NCI-H146 treated with DMSO at 0.1 percent for 48 hours (cell line): ENCODE results near the gene CHRDL2.

Experiments used
- DNase-seq: peaks from one replicate; lab custom pipeline; 2025; ENCODE audit not compliant: unreplicated experiment; lab: John Stamatoyannopoulos, UW

CHRDL2 gene

DNA sequence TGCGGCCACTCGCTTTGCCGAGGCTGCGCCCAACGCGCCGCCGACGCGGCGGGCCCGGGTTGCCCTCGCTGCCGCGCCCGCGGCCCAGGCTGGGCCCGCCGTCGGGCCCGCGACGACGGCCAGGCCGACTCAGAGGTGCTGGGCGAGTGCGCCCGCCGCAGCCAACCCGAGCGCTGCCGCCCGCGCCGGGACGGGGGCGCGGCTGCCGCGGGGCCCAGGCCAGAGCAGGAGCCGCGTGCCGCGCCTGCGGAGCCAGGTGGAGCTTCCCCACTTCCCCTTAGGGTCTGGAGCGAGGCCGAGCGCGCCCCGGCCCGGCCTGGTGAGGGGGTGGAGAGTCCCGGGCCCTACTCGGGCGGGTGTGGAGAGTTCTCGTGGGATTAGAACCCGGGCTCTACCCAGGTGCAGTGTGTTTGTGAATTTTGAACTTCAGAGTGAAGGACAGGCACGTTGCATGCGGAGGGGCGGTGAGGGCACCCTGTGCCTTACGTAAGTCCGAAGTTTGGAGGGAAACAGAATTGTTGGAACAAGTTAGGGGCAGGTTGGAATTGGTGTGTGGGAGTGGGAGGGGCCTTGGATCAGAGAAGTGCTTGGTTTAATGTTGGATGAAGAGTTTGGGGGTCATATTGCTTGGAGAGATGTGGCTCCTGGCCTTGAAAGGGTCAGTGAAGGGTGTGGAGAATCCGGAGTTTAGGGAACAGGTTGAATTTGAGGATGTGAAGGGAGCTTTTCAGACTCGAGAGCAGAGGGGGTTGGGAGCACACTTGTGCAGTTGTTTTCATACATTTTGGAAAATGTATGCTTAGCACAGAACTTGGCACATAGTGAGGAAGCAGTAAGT is 18.1 kb upstream of the CHRDL2 start:
- no peak for DNase-seq

GRCh38 chr11:74748211-74749126 is 17.2 kb upstream of the CHRDL2 start, which contains the start of gene RNF169:
TSS of gene RNF169 (plus strand) at chr11:74748849. CDS start at chr11:74748881, 32 bp downstream.
- peak; percentile 96 for DNase-seq

DNA sequence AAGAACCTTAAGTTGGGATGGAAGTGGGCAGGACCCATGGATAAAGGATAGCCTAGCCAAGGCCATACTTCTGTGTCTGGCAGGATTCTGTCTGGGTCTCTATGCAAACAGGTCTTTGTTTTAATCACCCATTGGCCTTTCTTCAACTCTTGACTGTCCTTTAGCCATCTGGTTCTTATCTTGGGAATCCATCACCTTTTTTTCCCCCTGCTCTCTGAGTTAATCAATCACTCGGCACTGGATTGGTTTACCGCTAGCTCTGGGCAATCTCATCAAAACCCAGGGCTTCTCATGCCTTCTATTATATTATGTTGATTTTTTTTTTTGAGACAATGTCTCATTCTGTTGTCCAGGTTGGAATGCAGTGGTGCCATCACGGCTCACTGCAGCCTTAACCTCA is 15.6 kb upstream of the CHRDL2 start:
- DNase-seq = no peak

DNA sequence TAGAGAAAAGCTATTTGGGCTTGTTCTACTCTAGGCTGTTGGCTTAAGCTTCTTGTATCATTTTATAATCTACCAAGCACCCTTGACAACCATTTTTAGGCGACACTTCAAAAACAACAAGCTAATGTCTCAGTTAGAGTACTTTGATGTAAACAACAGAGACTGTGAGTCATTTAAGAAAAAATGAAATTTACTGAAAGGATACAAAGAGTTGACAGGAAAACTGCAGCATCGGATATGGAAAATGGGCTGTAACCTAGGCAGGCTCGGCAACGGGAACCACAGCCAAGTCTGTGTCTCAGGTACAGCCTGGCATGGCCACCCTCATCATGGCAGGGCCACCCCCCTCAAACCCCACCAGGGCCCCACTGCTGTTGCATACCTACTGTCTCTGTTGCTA is 13.1 kb upstream of the CHRDL2 start:
- no peak for DNase-seq

GRCh38 chr11:74743640-74744039 is 12.4 kb upstream of the CHRDL2 start:
- DNase-seq = no peak

DNA sequence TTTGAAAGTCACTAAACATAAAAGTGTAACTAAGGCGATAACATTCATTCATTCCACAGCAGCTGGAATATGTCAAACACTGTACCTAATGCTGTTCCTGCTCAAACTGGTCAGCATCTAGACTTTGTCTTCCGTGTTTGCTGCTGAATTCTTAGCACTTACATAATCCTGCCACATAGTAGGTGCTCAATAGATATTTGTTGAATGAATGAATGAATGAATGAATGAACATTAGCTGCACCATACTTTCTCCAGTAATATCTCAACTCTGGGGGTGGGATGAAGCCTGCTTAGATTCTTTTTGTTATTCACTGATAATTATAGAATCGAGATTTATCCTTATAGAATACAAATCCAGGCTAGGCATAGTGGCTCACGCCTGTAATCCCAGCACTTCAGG is 10.8 kb upstream of the CHRDL2 start:
- no peak for DNase-seq

GRCh38 chr11:74739546-74740270 is 8.5 kb upstream of the CHRDL2 start:
- DNase-seq = peak; percentile 55

GRCh38 chr11:74736031-74736430 is 4.8 kb upstream of the CHRDL2 start:
- DNase-seq = no peak

GRCh38 chr11:74735365-74735928 is 4.2 kb upstream of the CHRDL2 start:
- no peak for DNase-seq

GRCh38 chr11:74734559-74734925 is 3.3 kb upstream of the CHRDL2 start:
- DNase-seq = no peak

DNA sequence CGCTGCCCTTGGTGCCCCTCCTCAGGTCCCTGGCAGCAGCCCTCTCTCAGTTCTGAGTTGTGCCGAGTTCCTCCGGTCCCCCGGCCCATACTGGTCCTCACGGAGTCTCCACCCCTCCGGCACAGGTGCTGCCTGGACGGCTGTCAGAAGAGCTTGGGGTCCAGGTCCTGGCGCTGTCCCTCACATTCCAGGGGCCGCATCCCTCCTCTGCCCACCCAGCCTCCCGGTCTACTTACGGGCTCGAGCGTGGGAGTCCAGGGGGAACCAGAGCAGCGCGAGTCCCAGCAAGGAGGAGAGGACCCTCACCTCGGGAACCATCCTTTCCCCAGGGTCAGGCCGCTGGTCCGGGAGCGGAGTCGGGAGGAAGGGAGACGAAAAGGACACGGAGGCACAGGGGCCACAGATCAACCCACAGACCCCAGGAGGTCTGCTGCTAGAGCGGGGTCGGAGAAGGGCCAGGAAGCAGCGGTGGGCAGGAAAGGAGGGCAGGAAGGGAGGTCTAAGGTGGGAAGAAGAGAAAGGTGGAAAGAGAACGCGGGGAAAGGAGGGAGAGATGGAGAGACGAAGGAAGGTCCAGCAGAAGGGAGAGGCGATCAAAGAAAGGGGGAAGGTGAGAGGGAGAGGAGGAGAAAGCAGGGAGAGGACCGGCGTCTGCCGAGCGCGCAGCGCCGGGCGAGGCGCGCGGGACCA is 510 bp downstream of the CHRDL2 start:
- DNase-seq = no peak

DNA sequence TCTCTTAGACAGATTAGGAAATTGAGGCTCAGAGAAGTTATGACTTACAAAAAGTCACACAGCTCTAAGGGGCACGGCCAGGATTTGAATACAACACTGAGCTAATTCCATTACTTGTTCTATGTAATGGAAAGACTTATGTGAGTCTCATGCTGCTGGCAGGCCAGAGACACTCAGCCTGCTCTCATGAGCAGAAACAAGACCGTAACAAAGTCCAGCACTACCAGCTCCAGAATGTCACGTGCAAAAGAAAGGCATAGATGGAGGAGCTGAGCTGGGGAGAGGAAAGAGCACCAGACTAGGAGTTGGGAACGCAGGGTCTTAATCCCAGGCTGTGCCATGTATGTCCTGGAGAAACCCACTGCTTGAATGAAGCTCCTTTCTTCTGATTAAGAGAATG is 1.8 kb downstream of the CHRDL2 start:
- no peak for DNase-seq

- DNase-seq = peak; percentile 54
Observed at GRCh38 chr11:74726547-74727182, 4.6 kb downstream of the CHRDL2 start.

GRCh38 chr11:74725701-74726100 is 5.5 kb downstream of the CHRDL2 start:
- DNase-seq = no peak

DNA sequence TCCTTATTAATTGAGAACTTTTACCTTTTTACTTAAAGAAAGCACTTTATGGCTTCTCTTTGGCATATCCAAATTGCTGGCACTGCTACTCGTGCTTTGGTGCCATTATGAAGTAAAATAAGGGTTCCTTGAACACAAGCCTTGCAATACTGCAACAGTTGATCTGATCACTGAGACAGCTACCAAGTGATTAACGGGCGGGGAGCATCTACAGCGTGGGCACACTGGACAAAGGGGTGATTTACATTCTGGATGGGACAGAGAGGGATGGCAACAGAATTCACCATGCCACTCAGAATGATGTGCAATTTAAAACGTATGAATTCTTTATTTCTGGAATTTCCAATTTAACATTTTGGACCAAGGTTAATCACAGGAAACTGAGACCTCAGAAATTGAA is 7.7 kb downstream of the CHRDL2 start:
- no peak for DNase-seq

GRCh38 chr11:74721479-74721835 is 9.8 kb downstream of the CHRDL2 start:
- DNase-seq = no peak

DNA sequence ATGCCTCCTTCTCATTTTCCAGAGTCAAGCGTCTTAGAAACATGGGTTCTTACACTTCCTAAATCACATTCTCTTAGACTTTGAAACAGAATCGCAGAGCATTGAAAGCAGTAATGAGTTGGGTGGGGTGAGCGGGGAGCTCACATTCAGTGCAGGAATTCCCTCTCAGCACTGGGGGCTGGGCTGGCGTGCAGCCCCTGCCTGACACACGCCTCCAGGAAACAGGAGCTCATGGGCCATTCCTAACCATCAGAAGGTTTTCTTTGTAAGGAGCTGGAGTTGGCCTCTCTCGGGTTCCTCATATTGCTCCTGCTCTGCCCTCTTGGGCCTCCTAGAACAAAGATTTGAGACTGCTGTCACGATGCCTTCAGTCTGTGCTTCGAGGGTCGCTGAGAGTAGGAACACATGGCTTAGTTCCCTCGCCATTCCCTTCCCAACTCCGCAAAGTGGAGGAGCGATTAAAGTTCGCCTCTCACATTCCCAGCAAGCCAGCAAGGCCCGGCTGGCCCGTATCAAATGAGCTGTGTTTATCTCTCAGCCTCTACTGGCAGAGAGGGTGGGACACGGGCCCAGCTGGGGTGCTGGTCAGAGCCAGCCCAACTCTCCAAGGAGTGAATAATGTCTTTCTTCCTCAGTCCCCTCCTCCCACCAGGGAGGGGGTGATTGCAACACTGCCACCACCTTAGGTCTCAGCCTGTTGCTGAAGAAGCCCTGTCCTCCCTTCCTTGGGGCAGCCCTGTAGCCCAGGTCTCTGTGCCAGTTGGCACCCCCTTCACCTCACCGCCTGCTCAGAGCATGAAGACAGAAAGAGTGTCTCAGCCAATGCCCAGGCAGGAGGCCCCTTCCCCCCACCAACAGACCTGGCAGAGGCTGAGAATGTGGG is 10.4 kb downstream of the CHRDL2 start:
- DNase-seq = no peak

- DNase-seq = no peak
Observed at GRCh38 chr11:74719011-74719410, 12.2 kb downstream of the CHRDL2 start.
